HG02885 (cell line): ENCODE results near the gene PGM5.

Experiments
- ATAC-seq: cut with Tn5 transposase; IDR thresholded peaks from one replicate; pipeline ENCODE4 v1.9.1; 2021; ENCODE audit warnings: mild to moderate bottlenecking; ENCODE audit not compliant: unreplicated experiment, poor library complexity

PGM5 gene

GRCh38 chr9:68428481-68428880, 72.1 kb downstream of the PGM5 start:
- ATAC-seq: no peak

GRCh38 chr9:68429631-68430030, 73.2 kb downstream of the PGM5 start:
- no peak for ATAC-seq

GRCh38 chr9:68431307-68431706, 74.9 kb downstream of the PGM5 start:
- ATAC-seq: no peak

- no peak for ATAC-seq
Observed at GRCh38 chr9:68433531-68434110, 77.2 kb downstream of the PGM5 start.

- no peak for ATAC-seq
Observed at GRCh38 chr9:68437785-68438184, 81.4 kb downstream of the PGM5 start.

GRCh38 chr9:68443624-68444023, 87.2 kb downstream of the PGM5 start:
- no peak for ATAC-seq

- no peak for ATAC-seq
Observed at GRCh38 chr9:68446836-68447235, 90.4 kb downstream of the PGM5 start.

- ATAC-seq: no peak
Observed at GRCh38 chr9:68447611-68448010, 91.2 kb downstream of the PGM5 start.

GRCh38 chr9:68454579-68455334, 98.3 kb downstream of the PGM5 start:
- no peak for ATAC-seq

GRCh38 chr9:68455451-68455850, 99.0 kb downstream of the PGM5 start:
- no peak for ATAC-seq

GRCh38 chr9:68457803-68458202, 101.4 kb downstream of the PGM5 start:
- no peak for ATAC-seq

- ATAC-seq: no peak
Observed at GRCh38 chr9:68458918-68459317, 102.5 kb downstream of the PGM5 start.

- no peak for ATAC-seq
Observed at GRCh38 chr9:68462105-68462775, 105.8 kb downstream of the PGM5 start.

- ATAC-seq: no peak
Observed at GRCh38 chr9:68470067-68470466, 113.7 kb downstream of the PGM5 start.

GRCh38 chr9:68470634-68471033, 114.2 kb downstream of the PGM5 start:
- no peak for ATAC-seq

GRCh38 chr9:68472119-68472518, 115.7 kb downstream of the PGM5 start:
- no peak for ATAC-seq

- no peak for ATAC-seq
Observed at GRCh38 chr9:68473790-68474189, 117.4 kb downstream of the PGM5 start.

- ATAC-seq: no peak
Observed at GRCh38 chr9:68476422-68476821, 120.0 kb downstream of the PGM5 start.

- no peak for ATAC-seq
Observed at GRCh38 chr9:68476847-68477246, 120.4 kb downstream of the PGM5 start.

GRCh38 chr9:68480807-68481206, 124.4 kb downstream of the PGM5 start:
- no peak for ATAC-seq

GRCh38 chr9:68482548-68482947, 126.1 kb downstream of the PGM5 start:
- ATAC-seq: no peak

GRCh38 chr9:68488126-68488525, 131.7 kb downstream of the PGM5 start:
- ATAC-seq: no peak
